Activated CD4-positive, alpha-beta T cell treated with anti-CD3 and anti-CD28 coated beads for 4 hours (primary cell): ENCODE results near the gene EFNA5.
"Not testable (repeated sequence)": the region's sequence is repeated elsewhere in the genome, so short reads cannot be mapped to it uniquely, and the experiment has no call there.

Experiments used
- DNase-seq, 2 donors: peaks; one replicate each; pipeline ENCODE4 v3.0.0-alpha.2; 2020

The EFNA5 gene

DNA sequence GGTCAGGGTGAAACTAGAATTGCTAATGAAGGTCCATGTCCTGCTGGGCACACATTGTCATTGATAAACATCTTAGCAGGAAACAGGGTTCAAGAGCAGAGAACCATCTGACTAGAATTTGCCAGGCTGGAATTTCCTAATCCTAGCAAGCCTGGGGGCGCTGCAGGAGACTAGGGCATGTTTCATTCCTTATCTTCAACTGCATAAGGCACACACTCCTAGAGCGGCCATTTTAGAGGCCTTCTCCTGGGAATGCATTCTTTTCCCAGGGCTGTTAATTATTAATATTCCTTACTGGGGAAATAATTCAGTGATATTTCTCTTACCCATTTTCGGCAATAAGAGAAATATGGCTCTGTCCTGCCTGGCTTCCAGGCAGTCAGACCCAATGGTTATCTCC is 324.2 kb downstream of the EFNA5 start:
- not testable (repeated sequence) for DNase-seq

GRCh38 chr5:107342371-107342770 is 328.4 kb downstream of the EFNA5 start:
- DNase-seq: no peak

DNA sequence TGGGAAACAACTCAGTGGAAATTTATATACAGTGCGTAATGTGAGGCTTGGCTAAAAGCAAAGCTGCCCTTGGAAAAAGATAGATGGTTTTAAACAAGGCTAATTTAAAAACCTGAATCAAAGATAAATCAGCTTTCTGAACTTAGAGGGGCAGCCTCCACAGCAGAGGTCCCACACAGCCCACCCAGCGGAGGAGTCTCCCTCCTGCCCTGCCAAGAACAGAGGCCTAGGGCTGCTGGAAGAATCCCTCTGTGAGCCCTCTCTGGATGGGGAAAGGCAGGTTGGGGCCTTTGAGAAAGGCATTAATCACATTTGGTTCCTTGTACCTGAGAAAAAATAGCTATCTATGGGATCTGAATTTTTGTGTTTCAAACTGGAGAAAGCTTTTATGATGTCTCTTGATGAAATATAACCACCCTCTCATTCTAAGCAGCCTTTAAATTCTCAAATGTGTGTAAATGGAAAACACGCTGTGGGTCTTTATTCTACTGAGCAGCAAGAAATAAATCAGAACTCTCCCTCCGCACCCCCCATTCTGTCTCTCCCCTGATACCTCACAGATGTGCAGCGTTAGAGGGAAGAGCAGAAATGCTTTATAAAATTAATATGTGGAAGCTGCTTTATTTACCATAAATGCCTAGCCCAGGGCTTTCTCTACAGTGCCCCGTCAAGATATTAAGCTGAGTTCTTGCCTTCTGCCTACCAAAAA is 329.2 kb downstream of the EFNA5 start:
- DNase-seq: no peak

GRCh38 chr5:107340631-107341030 is 330.1 kb downstream of the EFNA5 start:
- no peak for DNase-seq

GRCh38 chr5:107338335-107338734 is 332.4 kb downstream of the EFNA5 start:
- no peak for DNase-seq

DNA sequence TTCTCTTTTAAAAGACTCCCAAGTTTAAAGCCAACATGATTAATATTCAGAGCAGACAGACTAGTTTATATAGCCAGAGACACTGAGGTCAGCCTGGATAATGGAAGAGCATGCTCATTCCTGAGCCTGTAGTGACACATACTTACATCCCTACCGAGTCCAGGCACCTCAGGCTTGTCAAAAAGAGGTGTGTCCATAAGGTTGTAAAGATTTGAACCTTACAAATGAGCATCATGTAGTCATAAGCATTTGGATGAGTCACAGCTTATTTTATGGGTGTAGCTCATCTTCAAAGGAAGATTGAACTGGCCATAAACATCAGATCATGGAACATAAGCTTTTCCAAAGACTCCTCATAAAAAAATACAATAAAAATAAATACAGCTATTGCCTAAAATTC is 333.5 kb downstream of the EFNA5 start:
- DNase-seq: no peak

DNA sequence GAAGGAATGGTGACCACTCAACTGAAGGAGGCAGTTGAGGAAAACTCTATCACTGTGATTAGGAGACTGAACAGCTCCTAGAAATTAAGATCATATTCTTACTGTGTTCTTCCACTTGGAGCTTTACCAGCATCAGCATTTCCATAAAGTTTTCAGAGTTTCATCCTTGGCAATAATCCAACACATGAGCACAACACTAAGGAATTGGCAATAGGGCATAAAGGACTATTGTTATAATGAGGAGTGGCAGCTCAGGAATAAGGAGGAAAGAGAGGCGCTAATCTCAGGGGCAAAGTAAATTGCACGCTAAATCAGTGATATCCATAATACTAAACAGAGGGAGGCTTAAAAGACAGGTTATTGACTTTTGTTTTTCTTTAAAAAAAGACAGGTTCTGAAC is 338.9 kb downstream of the EFNA5 start:
- DNase-seq: no peak

GRCh38 chr5:107331312-107331711 is 339.4 kb downstream of the EFNA5 start:
- no peak for DNase-seq

GRCh38 chr5:107330903-107331302 is 339.8 kb downstream of the EFNA5 start:
- DNase-seq: no peak

DNA sequence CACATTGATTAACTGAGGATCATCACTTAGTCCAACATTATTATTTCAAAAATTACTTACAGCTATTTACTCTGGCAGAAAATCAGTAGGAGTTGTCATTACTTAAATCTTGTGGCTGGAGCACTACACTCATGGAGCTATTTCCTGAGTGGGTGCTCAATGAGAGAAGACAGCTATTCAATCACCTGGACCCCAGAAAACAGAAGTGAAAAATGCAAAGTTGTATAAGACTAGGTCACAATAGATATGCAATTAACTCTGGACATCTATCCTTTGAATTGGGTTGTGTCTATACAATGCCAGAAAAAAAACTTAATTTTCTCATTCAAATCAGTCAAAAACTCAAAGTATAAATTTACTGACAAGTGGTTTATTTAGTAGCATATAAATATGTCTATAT is 340.9 kb downstream of the EFNA5 start:
- no peak for DNase-seq
